Karpas-422 (cell line): ENCODE data around the gene MPPED1. TPM values are rescaled to one million over a fixed set of nuclear protein-coding genes. Genes with fewer than 3 reads are reported as not detected.
A peak's percentile ranks its signal among the peaks of the same experiment; 100 is the strongest.

Experiments
- DNase-seq: peaks from one replicate; pipeline ENCODE4 v3.0.0-alpha.2; 2015
- H2AFZ ChIP-seq: fragments of 200-600 bp; sonication (generic); 2 replicates; pipeline ENCODE4 v1.6.1; 2014; ENCODE audit warnings: antibody characterized with exemption, low read length, mixed read lengths
- H3K27ac ChIP-seq: fragments of 200-600 bp; sonication (generic); 2 replicates; pipeline ENCODE4 v1.5.1; 2014; ENCODE audit warnings: mild to moderate bottlenecking, low read length, moderate library complexity
- H3K27me3 ChIP-seq: fragments of 200-600 bp; sonication (generic); 2 replicates; pipeline ENCODE4 v1.6.1; 2014; ENCODE audit warnings: low read length, mixed read lengths
- H3K36me3 ChIP-seq: fragments of 200-600 bp; sonication (generic); 2 replicates; pipeline ENCODE4 v1.6.1; 2014; ENCODE audit warnings: low read length, mixed read lengths; ENCODE audit not compliant: insufficient read depth
- H3K4me1 ChIP-seq: fragments of 200-600 bp; sonication (generic); 2 replicates; pipeline ENCODE4 v1.6.1; 2014; ENCODE audit warnings: mild to moderate bottlenecking, low read length, mixed read lengths
- H3K4me2 ChIP-seq: fragments of 200-600 bp; sonication (generic); 2 replicates; pipeline ENCODE4 v1.6.1; 2014; ENCODE audit warnings: low read length, low read depth, mild to moderate bottlenecking; ENCODE audit not compliant: poor library complexity, severe bottlenecking
- H3K4me3 ChIP-seq: fragments of 200-600 bp; sonication (generic); 2 replicates; pipeline ENCODE4 v1.5.1; 2014; ENCODE audit warnings: mild to moderate bottlenecking, antibody characterized with exemption, low read length, mixed read lengths
- H3K79me2 ChIP-seq: fragments of 200-600 bp; sonication (generic); 2 replicates; pipeline ENCODE4 v1.6.1; 2014; ENCODE audit warnings: mild to moderate bottlenecking, low read length, mixed read lengths
- H3K9ac ChIP-seq: fragments of 200-600 bp; sonication (generic); 2 replicates; pipeline ENCODE4 v1.6.0; 2014; ENCODE audit warnings: low read length
- H3K9me2 ChIP-seq: fragments of 200-600 bp; sonication (generic), shearing (Covaris generic); replicated peaks from 2 replicates; pipeline ENCODE4 v1.6.0; 2014; ENCODE audit warnings: mild to moderate bottlenecking, low read length, moderate library complexity; ENCODE audit not compliant: insufficient read depth
- H3K9me3 ChIP-seq: fragments of 300-700, 200-600 bp; sonication (generic); 2 replicates; pipeline ENCODE4 v1.6.1; 2014; ENCODE audit warnings: low read length, mixed read lengths
- H4K20me1 ChIP-seq: fragments of 200-600 bp; sonication (generic); 2 replicates; pipeline ENCODE4 v1.6.1; 2014; ENCODE audit warnings: mild to moderate bottlenecking, antibody characterized with exemption, low read length, low read depth; ENCODE audit not compliant: insufficient read depth
- total RNA-seq: library from RNA; depleted of rRNA; stranded (reverse); fragments of >200 nt; shearing (Covaris generic); gene quantifications from 2 replicates; pipeline ENCODE4 v1.2.3, GENCODE V29; 2014; ENCODE audit warnings: low replicate concordance

Gene MPPED1
- total RNA-seq, 1 experiment from 2014 or later, result 0.15 TPM

- Histone ChIP-seq H3K9ac (no peak overlapping the region), H3K36me3 (no peaks in the 10 kb centered on the region), H3K4me1 (no peaks in the 10 kb centered on the region), H3K9me2 (no peaks in the 10 kb centered on the region), H3K27me3 (no peaks in the 10 kb centered on the region), H3K27ac (no peak overlapping the region), H4K20me1 (no peaks in the 10 kb centered on the region), H3K4me3 (no peak overlapping the region), H2AFZ (no peak overlapping the region), H3K4me2 (no peak overlapping the region), H3K79me2 (no peaks in the 10 kb centered on the region), H3K9me3 (no peaks in the 10 kb centered on the region)
- DNase-seq, result no peak
Observed at GRCh38 chr22:43396934-43397457, 14.8 kb upstream of the MPPED1 start.

GRCh38 chr22:43397766-43398165 is 14.0 kb upstream of the MPPED1 start:
- H3K9ac ChIP-seq, result no peak overlapping the region
- H3K27ac ChIP-seq, result no peak overlapping the region
- H3K36me3 ChIP-seq, result no peaks in the 10 kb centered on the region
- H3K9me3 ChIP-seq, result no peaks in the 10 kb centered on the region
- no peaks in the 10 kb centered on the region for H4K20me1 ChIP-seq
- H3K79me2 ChIP-seq, result no peaks in the 10 kb centered on the region
- H3K4me1 ChIP-seq, result no peaks in the 10 kb centered on the region
- H3K27me3 ChIP-seq, result no peaks in the 10 kb centered on the region
- no peaks in the 10 kb centered on the region for H3K9me2 ChIP-seq
- H2AFZ ChIP-seq, result no peak overlapping the region
- no peak overlapping the region for H3K4me3 ChIP-seq
- no peak overlapping the region for H3K4me2 ChIP-seq
- DNase-seq, result no peak

- H3K4me1 ChIP-seq, result no peaks in the 10 kb centered on the region
- H3K9ac ChIP-seq, result no peak overlapping the region
- no peaks in the 10 kb centered on the region for H3K79me2 ChIP-seq
- H4K20me1 ChIP-seq, result no peaks in the 10 kb centered on the region
- no peaks in the 10 kb centered on the region for H3K36me3 ChIP-seq
- H3K9me2 ChIP-seq, result no peaks in the 10 kb centered on the region
- no peaks in the 10 kb centered on the region for H3K27me3 ChIP-seq
- no peak overlapping the region for H3K27ac ChIP-seq
- no peak overlapping the region for H3K4me3 ChIP-seq
- DNase-seq, result no peak
- no peak overlapping the region for H3K4me2 ChIP-seq
- H2AFZ ChIP-seq, result no peak overlapping the region
- H3K9me3 ChIP-seq, result no peaks in the 10 kb centered on the region
Observed at GRCh38 chr22:43398246-43398645, 13.6 kb upstream of the MPPED1 start.

- H4K20me1 ChIP-seq, result no peaks in the 10 kb centered on the region
- H3K9me2 ChIP-seq, result no peaks in the 10 kb centered on the region
- no peak overlapping the region for H3K27ac ChIP-seq
- H3K79me2 ChIP-seq, result no peaks in the 10 kb centered on the region
- H3K27me3 ChIP-seq, result no peaks in the 10 kb centered on the region
- no peak overlapping the region for H3K4me2 ChIP-seq
- DNase-seq, result no peak
- no peaks in the 10 kb centered on the region for H3K9me3 ChIP-seq
- no peak overlapping the region for H3K4me3 ChIP-seq
- H3K9ac ChIP-seq, result no peak overlapping the region
- no peaks in the 10 kb centered on the region for H3K36me3 ChIP-seq
- no peaks in the 10 kb centered on the region for H3K4me1 ChIP-seq
- H2AFZ ChIP-seq, result no peak overlapping the region
Observed at GRCh38 chr22:43398910-43399309, 12.9 kb upstream of the MPPED1 start.

GRCh38 chr22:43399338-43399979 is 12.4 kb upstream of the MPPED1 start:
- DNase-seq, result peak; percentile 65
- no peaks in the 10 kb centered on the region for H3K79me2 ChIP-seq
- no peaks in the 10 kb centered on the region for H3K36me3 ChIP-seq
- no peak overlapping the region for H3K9ac ChIP-seq
- no peak overlapping the region for H3K4me2 ChIP-seq
- no peaks in the 10 kb centered on the region for H3K27me3 ChIP-seq
- no peak overlapping the region for H2AFZ ChIP-seq
- H3K4me1 ChIP-seq, result no peaks in the 10 kb centered on the region
- H4K20me1 ChIP-seq, result no peaks in the 10 kb centered on the region
- no peaks in the 10 kb centered on the region for H3K9me3 ChIP-seq
- no peaks in the 10 kb centered on the region for H3K9me2 ChIP-seq
- no peak overlapping the region for H3K4me3 ChIP-seq
- H3K27ac ChIP-seq, result no peak overlapping the region

- H3K4me2 ChIP-seq, result no peak overlapping the region
- no peak overlapping the region for H3K27ac ChIP-seq
- no peaks in the 10 kb centered on the region for H3K9me2 ChIP-seq
- H3K4me3 ChIP-seq, result no peak overlapping the region
- no peak for DNase-seq
- H3K27me3 ChIP-seq, result no peaks in the 10 kb centered on the region
- H4K20me1 ChIP-seq, result no peaks in the 10 kb centered on the region
- H3K4me1 ChIP-seq, result no peaks in the 10 kb centered on the region
- no peaks in the 10 kb centered on the region for H3K79me2 ChIP-seq
- H2AFZ ChIP-seq, result no peak overlapping the region
- H3K9me3 ChIP-seq, result no peaks in the 10 kb centered on the region
- H3K9ac ChIP-seq, result no peak overlapping the region
- H3K36me3 ChIP-seq, result no peaks in the 10 kb centered on the region
Observed at GRCh38 chr22:43399980-43400358, 11.8 kb upstream of the MPPED1 start.

GRCh38 chr22:43400449-43400848 is 11.4 kb upstream of the MPPED1 start:
- H3K4me1 ChIP-seq, result no peaks in the 10 kb centered on the region
- no peak for DNase-seq
- no peak overlapping the region for H3K9ac ChIP-seq
- no peaks in the 10 kb centered on the region for H3K9me2 ChIP-seq
- no peak overlapping the region for H3K4me2 ChIP-seq
- no peak overlapping the region for H3K4me3 ChIP-seq
- no peaks in the 10 kb centered on the region for H3K36me3 ChIP-seq
- no peak overlapping the region for H3K27ac ChIP-seq
- H4K20me1 ChIP-seq, result no peaks in the 10 kb centered on the region
- no peak overlapping the region for H2AFZ ChIP-seq
- no peaks in the 10 kb centered on the region for H3K27me3 ChIP-seq
- H3K79me2 ChIP-seq, result no peaks in the 10 kb centered on the region
- no peaks in the 10 kb centered on the region for H3K9me3 ChIP-seq

GRCh38 chr22:43401233-43401632 is 10.6 kb upstream of the MPPED1 start:
- H4K20me1 ChIP-seq, result no peaks in the 10 kb centered on the region
- no peak for DNase-seq
- H3K9ac ChIP-seq, result no peak overlapping the region
- no peaks in the 10 kb centered on the region for H3K9me2 ChIP-seq
- H3K4me1 ChIP-seq, result no peaks in the 10 kb centered on the region
- no peaks in the 10 kb centered on the region for H3K9me3 ChIP-seq
- H3K27me3 ChIP-seq, result no peaks in the 10 kb centered on the region
- H3K4me2 ChIP-seq, result no peak overlapping the region
- H2AFZ ChIP-seq, result no peak overlapping the region
- no peaks in the 10 kb centered on the region for H3K79me2 ChIP-seq
- no peak overlapping the region for H3K27ac ChIP-seq
- no peak overlapping the region for H3K4me3 ChIP-seq
- H3K36me3 ChIP-seq, result no peaks in the 10 kb centered on the region
